HepG2 (cell line): ENCODE measurements around the gene TMEM79. TPM values are rescaled to one million over a fixed set of nuclear protein-coding genes. Genes with fewer than 3 reads are reported as not detected.

ENCODE experiments used
- CAMTA2 ChIP-seq: sonication (generic); formaldehyde crosslinking; IDR thresholded peaks from 2 replicates; pipeline ENCODE4 v1.4.0; 2020; ENCODE audit warnings: mild to moderate bottlenecking, missing genetic modification reagents, borderline replicate concordance
- HIVEP1 ChIP-seq: sonication (generic); formaldehyde crosslinking; IDR thresholded peaks from 2 replicates; pipeline ENCODE4 v1.4.0; 2020; ENCODE audit warnings: mild to moderate bottlenecking, missing genetic modification reagents
- HMGXB4 ChIP-seq, 2 experiments: sonication (generic) in 1 of 2; formaldehyde crosslinking in 1 of 2; IDR thresholded peaks; 2 replicates each; pipeline versions ENCODE4 v1.4.0 to v1.6.1; 2018 to 2020; ENCODE audit warnings: missing genetic modification reagents in 2 of 2, borderline replicate concordance in 1 of 2, low read depth in 1 of 2, mild to moderate bottlenecking in 1 of 2, missing biosample characterization in 1 of 2
- HNF1A ChIP-seq, 2 experiments: sonication (generic) in 1 of 2; formaldehyde crosslinking in 1 of 2; IDR thresholded peaks; 2 replicates each; pipeline versions ENCODE4 v1.4.0 to v1.6.1; 2016 to 2020; ENCODE audit warnings: borderline replicate concordance in 1 of 2, low read depth in 1 of 2, mild to moderate bottlenecking in 1 of 2, missing genetic modification reagents in 1 of 2
- HNRNPK ChIP-seq: fragments of 200-400 bp; formaldehyde crosslinking; IDR thresholded peaks from 2 replicates; pipeline ENCODE4 v1.6.1; 2018; ENCODE audit warnings: low read length, low read depth, moderate library complexity, mild to moderate bottlenecking; ENCODE audit not compliant: poor library complexity, severe bottlenecking
- MAFK ChIP-seq, 2 experiments: IDR thresholded peaks in 1 of 2; conservative IDR thresholded peaks in 1 of 2; 2 replicates each; pipeline ENCODE4 v1.6.1; 2011; ENCODE audit warnings: improper control_type of control experiment in 2 of 2, low read length in 2 of 2
- MIER3 ChIP-seq: IDR thresholded peaks from 2 replicates; pipeline ENCODE4 v1.6.1; 2016; ENCODE audit warnings: missing compliant biosample characterization, borderline replicate concordance
- NPAS2 ChIP-seq: sonication (generic); formaldehyde crosslinking; IDR thresholded peaks from 2 replicates; pipeline ENCODE4 v1.8.0; 2022; ENCODE audit warnings: mild to moderate bottlenecking, missing genetic modification reagents, borderline replicate concordance
- RARG ChIP-seq: sonication (generic); formaldehyde crosslinking; IDR thresholded peaks from 2 replicates; pipeline ENCODE4 v1.4.0; 2020; ENCODE audit warnings: low read depth, mild to moderate bottlenecking, missing genetic modification reagents
- REPIN1 ChIP-seq: sonication (generic); formaldehyde crosslinking; IDR thresholded peaks from 2 replicates; pipeline ENCODE4 v1.8.0; 2022; ENCODE audit warnings: missing genetic modification reagents, low read depth, mild to moderate bottlenecking, borderline replicate concordance
- SKI ChIP-seq: fragments of 450-650 bp; IDR thresholded peaks from one replicate; pipeline ENCODE4 v1.6.1; 2018; ENCODE audit warnings: mild to moderate bottlenecking; ENCODE audit not compliant: partially characterized antibody
- SP5 ChIP-seq: IDR thresholded peaks from 2 replicates; pipeline ENCODE4 v1.6.1; 2016; ENCODE audit warnings: low read depth, borderline replicate concordance
- TRAFD1 ChIP-seq: sonication (generic); formaldehyde crosslinking; IDR thresholded peaks from 2 replicates; pipeline ENCODE4 v1.5.1; 2020; ENCODE audit warnings: missing genetic modification reagents, mild to moderate bottlenecking, borderline replicate concordance
- USF2 ChIP-seq, 2 experiments: sonication (generic) in 1 of 2; formaldehyde crosslinking in 1 of 2; IDR thresholded peaks; 2 replicates each; pipeline versions ENCODE4 v1.5.1 to v1.6.1; 2011 to 2020; ENCODE audit warnings: borderline replicate concordance in 1 of 2, low read depth in 1 of 2, low read length in 1 of 2, mild to moderate bottlenecking in 1 of 2, missing genetic modification reagents in 1 of 2, moderate library complexity in 1 of 2
- ZNF615 ChIP-seq: sonication (generic); formaldehyde crosslinking; IDR thresholded peaks from 2 replicates; pipeline ENCODE4 v1.5.0; 2020; ENCODE audit warnings: mild to moderate bottlenecking, missing genetic modification reagents, borderline replicate concordance
- ZNF850 ChIP-seq: sonication (generic); formaldehyde crosslinking; conservative IDR thresholded peaks from 2 replicates; pipeline ENCODE4 v1.9.0; 2021; ENCODE audit warnings: mild to moderate bottlenecking, missing genetic modification reagents
- polyA plus RNA-seq, 8 experiments: library from polyadenylated mRNA; depleted of rRNA in 3 of 8; stranded (reverse) in 7 of 8; unstranded in 1 of 8; fragments of >200 nt; fragmentation: Illumina TruSeq in 4 of 8; extraction: Trizol in 4 of 8; gene quantifications; 2 replicates each; pipeline versions ENCODE4 v1.2.1 to v1.2.3, GENCODE V29; 2011 to 2016; ENCODE audit warnings: low read depth in 4 of 8, missing spikeins in 1 of 8, mixed read lengths in 1 of 8; ENCODE audit not compliant: insufficient read depth in 1 of 8
- total RNA-seq, 5 experiments: library from RNA; depleted of rRNA; stranded (reverse); fragments of >200 nt; fragmentation: Illumina TruSeq; extraction: Trizol; gene quantifications; 2 replicates each; pipeline ENCODE4 v1.2.3, GENCODE V29; 2016; ENCODE audit warnings: low read depth in 1 of 5

TMEM79 gene
- total and polyA plus RNA-seq, 2 of the 13 experiments (the other 11 are each of a cell fraction or from before 2014, with no cell fraction given) = 1.2 to 1.9 TPM

- TF ChIP-seq USF2 (IDR thresholded peaks at IDR 0.05; ENCODE audit: low read depth, low read length) = no peak
- TF ChIP-seq USF2 (CRISPR knock-in tag; IDR thresholded peaks at IDR 0.05; ENCODE audit: borderline replicate concordance) = no peak
- TF ChIP-seq HNRNPK = peak; percentile 68
- peak; percentile 20; the same call in 1 of the 2 replicates for TF ChIP-seq ZNF615 (CRISPR knock-in tag)
- TF ChIP-seq ZNF850 (CRISPR knock-in tag) = no peak
- TF ChIP-seq NPAS2 (CRISPR knock-in tag) = no peak
- TF ChIP-seq MIER3 (CRISPR knock-in tag) = peak; percentile 90
- TF ChIP-seq HNF1A (IDR thresholded peaks at IDR 0.05; ENCODE audit: low read depth) = no peak
- peak; percentile 76; the same call in 1 of the 2 replicates for TF ChIP-seq HNF1A (CRISPR knock-in tag; IDR thresholded peaks at IDR 0.05; ENCODE audit: borderline replicate concordance)
- no peak for TF ChIP-seq MAFK (conservative IDR thresholded peaks at IDR 0.05 in 1 of 2, IDR thresholded peaks at IDR 0.05 in 1 of 2; ENCODE audit: low read length in 2 of 2)
- TF ChIP-seq HIVEP1 = peak; percentile 48; the same call in 1 of the 2 replicates
- TF ChIP-seq RARG = 0 out of 2 replicates have a peak, but pooled peaks have one; percentile 67
- TF ChIP-seq TRAFD1 = no peak
- TF ChIP-seq SKI = peak; percentile 15
- TF ChIP-seq REPIN1 (CRISPR knock-in tag) = peak; percentile 77; the same call in 1 of the 2 replicates
- no peak for TF ChIP-seq CAMTA2 (CRISPR knock-in tag)
- 0 out of 2 replicates have a peak, but pooled peaks have one; percentile 21 for TF ChIP-seq SP5 (CRISPR knock-in tag)
- TF ChIP-seq HMGXB4 (CRISPR knock-in tag; IDR thresholded peaks at IDR 0.05; ENCODE audit: borderline replicate concordance in 1 of 2, low read depth in 1 of 2) = peak; percentile 86 to 87; a peak in 3 of 4 replicates
Observed at GRCh38 chr1:156282479-156283222, 1.5 kb upstream of the TMEM79 start, which contains the start of gene SMG5 (continued).
